Limb (tissue), 2 donors: Measurements from ENCODE around the gene GPR17.

Experiments
- DNase-seq, 2 donors: peaks; one replicate each; pipeline ENCODE4 v3.0.0-alpha.2; 2016; ENCODE audit errors: extremely low spot score in 2 of 2

Gene GPR17, protein sequence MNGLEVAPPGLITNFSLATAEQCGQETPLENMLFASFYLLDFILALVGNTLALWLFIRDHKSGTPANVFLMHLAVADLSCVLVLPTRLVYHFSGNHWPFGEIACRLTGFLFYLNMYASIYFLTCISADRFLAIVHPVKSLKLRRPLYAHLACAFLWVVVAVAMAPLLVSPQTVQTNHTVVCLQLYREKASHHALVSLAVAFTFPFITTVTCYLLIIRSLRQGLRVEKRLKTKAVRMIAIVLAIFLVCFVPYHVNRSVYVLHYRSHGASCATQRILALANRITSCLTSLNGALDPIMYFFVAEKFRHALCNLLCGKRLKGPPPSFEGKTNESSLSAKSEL

DNA sequence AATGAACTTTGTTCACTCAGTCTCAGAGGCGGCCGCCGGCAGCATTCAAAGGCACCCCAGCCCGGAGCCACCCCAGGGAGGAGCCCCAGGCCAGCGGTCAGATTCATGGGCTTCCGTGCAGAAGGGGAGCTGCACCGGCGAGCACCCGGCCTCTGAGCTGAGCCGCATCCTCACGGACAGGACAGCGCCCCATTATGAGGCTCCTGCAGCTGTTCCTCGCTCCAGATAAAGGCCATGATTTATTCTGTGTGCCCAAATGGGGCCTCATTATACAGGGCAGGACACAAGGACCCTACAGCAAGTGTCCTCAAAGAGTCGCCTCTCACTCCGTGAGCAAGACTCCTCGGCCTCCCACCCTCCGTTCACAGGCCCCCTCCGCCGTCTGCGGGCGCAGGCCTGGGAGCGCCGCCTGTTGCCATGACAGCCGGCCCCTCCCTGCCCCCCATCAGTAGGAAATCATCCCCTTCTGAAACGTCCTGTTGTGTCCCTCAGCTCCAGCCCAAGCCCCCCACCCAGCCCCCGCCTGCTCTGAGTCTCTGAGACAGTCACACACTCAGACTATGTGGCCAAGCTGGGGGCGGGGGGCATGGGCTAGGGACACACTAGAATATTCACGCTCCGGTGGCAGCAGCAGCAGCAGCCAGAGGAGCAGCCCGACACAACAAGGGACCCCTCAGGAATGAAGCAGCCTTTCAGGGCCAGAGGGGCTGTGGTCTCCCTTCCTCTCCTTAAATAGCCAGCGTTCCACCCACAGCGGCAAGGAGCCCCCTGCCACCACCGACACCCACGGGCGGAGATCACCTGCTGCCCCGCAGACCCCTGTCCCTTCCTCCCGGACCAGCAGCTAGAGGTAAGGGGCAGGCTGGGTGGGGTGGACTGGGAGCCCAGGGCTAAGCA lies at the start of gene GPR17:
TSS of gene GPR17 (plus strand) at position 759 of the 897 bp plus-strand sequence. CDS start 4,583 bp downstream, outside the sequence.
- DNase-seq, result peak in 1 of 2 donors; percentile 67

DNA sequence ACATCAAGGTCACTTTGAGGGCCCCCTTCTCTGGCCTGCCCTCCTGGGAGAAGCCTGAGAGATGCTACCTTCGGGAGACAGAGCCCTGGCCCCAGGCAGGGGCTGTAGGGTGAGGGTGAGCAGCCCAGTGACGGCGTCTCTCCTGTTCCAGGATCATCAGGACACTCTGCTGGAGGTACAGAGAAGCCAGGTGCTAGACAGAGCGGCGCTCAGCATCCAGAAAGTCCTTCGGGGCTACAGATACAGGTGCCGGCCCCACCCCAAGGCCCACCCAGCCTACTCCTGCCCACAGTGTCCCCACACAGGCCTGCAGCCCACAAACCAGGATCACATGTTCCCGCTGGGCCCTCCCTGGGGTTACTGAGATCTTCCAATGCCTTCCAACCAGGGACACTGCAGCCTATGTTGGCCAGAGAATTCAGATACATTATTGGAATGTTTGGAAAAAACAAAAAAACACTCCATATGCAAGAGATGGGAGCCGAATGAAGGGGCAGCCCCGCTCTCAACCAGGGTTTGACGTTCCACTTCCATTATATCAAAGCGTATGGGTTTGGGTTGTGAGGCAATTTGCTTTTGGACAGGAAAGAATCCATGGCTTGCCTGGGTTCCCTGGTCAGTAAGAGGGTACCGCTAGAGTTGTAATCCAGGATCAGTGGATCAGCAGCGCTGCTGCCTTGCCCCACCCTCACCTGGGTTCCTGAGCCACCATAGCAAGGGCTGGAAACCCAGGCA lies 49.5 kb upstream of the GPR17 start:
- DNase-seq, result no peak

DNA sequence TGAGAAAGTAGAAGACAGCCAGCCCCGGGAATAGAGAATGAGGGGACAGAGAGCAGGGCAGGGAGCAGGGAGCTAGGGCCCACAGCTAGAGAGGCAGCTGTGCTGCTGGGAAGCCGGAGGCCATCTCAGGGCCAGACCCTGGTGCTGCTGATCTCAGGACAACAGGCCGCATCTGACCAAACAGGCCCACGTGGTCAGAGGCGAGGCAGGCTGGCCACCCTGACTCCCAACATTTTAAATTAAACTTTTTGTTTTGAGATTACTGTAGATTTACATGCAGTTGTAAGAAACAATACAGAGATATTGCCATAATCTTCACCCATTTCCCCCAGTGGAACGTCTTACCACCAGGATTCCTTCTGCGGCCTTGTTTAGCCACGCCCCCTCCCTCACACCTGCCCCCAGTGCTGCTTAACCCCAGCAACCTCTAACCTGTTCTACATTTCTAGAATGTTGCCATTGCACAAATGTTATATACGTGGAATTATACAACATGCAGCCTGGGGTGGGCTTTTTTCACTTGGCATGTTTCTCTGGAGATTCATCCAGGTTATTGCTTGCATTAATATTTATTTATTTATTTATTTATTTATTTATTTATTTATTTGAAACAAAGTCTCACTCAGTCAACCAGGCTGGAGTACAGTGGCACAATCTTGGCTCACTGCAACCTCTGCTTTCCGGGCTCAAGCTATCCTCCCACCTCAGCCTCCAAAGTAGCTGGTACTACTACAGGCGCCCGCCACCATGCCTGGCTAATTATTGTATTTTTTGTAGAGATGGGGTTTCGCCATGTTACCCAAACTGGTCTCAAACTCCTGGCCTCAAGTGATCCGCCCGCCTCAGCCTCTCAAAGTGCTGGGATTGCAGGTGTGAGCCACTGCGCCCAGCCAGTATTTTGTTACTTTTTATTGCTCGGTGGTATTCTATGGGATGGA lies 48.6 kb upstream of the GPR17 start:
- no peak for DNase-seq

DNA sequence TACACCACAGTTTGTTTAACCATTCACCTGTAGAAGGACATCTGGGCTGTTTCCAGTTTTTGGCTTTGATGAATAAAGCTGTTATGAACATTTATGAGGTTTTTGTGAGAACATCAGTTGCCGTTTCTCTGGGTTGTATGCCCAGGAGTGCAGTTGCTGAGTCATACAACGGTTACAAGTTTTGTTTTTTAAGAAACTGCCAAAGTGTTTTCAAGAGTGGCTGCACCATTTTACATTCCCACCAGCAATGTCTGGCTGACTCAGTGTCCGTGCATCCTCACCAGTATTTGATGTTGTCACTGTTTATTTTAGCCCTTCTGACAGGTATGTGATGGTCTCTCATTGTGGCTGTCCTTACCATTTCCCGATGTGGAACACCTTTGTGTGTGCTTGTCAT lies 48.0 kb upstream of the GPR17 start:
- DNase-seq, result no peak

DNA sequence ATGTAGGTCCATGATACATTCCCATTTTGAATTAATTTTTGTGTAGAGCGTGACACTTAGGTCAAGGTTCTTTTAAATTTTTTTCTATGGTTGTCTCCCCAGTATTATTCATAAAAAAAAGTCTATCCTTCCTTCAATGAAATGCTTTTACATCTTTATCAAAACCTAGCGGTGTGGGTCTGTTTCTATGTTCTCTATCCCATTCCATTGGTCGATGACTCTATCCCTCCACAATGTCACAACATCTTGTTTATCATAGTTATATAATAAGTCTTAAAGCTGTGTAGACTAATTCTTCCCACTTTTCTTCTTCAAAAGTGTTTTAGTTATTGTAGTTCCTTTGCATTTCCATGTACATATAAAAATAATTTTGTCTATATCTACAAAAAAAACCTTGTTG lies 47.2 kb upstream of the GPR17 start:
- DNase-seq, result no peak

DNA sequence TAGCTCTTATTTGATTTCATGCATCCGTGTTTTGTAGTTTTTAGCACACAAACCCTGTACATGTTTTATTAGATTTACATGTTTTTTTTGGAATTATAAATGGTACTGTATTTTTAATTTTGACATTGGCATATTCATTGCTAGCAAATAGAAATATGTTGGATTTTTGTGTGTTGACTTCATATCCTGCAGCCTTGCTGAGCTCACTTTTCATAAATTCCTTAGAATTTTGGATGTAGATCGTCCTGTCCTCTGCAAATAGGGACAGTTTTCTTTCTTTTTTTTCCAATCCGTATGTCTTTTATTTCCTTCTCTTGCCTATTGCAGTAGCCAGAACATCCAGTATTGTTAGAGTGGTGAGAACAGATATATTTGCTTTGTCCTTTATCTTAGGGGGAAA lies 46.7 kb upstream of the GPR17 start:
- DNase-seq, result no peak

DNA sequence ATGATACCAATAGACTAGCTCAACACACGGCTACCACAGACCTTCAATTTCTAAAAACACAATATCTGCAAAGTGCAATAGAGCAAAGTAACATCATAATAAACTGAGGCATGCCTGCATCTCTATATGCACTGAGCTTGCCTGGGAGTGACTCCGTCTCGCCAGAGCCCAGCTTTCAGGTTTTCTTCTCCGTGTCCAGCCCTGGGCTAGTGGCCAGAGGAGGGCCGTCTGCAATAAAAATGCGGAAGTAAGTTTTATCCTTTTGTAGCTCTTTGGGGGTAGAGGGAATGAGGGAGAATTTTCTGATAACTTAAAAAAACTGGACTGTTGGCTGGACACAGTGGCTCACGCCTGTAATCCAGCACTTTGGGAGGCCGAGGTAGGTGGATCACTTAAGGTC lies 41.0 kb upstream of the GPR17 start:
- peak in 1 of 2 donors; percentile 2 for DNase-seq

DNA sequence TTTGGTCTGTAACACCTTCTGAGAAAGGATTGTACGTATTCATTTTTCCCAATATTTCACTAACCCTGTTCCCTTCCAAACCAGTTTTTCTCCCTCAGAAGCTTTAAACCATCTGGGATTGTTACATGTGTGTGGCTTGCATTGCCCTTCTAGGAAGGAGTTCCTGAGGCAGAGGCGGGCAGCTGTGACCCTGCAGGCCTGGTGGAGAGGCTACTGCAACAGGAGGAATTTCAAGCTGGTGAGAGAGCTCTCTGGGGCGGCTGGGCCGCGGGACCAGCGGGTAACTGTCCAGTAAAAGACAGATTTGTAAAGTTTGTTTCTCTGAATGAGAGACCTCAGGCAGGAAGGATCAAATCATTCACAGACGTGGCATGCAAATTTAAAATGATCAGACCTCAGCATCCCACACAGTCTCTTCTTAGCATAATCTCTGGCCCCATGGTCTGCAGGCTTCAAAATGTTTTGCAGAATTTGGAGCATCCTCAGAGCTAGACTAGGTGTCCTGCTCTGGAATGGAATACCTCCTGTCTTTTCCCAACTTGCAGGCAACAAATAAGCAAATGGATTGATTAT lies 40.2 kb upstream of the GPR17 start:
- DNase-seq, result peak in 1 of 2 donors; percentile 11

DNA sequence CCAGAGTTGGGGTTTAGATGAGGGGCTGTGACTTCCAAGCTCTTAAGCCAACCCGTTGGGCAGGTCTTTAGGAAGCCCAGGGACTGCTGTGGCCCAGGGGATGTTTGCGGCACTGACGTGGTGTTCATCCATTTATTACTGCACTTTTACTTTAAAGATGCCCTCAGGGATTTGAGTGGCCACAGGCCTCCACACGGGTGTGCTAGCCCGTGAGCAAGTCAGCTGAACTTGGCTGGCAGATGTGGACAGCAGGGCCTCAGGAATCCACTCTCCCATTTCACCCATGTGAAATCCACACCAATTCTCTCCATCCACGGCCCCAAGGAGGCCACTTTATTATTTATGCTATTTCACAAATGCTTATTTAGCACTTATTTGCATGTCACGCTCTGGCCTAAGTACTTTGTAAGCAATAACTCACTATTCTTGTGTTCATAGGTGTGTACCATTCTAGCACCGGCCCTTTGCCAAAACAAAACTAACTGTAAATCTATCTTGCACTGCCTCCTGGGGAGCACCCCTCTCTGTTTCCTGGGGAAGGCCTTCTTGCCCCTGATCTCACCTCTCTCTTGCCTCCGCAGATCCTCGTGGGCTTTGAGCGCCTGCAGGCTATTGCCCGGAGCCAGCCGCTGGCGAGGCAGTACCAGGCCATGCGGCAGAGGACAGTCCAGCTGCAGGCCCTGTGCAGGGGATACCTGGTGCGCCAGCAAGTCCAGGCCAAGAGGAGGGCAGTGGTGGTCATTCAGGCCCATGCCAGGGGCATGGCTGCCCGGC lies 39.1 kb upstream of the GPR17 start:
- peak in 1 of 2 donors; percentile 6 for DNase-seq

DNA sequence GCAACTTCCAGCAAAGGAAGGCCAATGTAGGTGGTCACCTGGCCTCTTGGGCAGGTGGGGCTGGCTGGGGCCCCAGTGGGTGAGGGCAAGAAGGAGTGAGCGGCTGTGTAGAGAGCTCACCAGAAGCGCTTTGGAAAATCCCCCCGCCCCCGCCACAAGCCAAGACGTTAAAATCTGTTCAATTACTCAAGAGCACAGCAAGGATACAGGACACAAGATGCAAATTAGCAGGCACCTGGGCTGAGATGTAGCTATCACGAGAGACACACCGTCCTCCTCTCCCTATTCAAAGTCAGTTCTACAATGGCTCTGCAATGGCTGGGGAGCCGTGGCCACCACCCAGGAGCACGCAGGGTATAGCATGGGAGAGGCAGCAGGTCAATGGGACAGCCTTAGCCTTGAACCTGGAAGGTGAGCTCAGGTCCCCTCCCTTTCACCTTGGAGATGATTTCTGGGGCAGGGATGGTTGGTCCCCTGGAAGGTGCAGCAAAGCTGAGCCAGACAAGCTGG lies 38.5 kb upstream of the GPR17 start:
- peak in 1 of 2 donors; percentile 13 for DNase-seq

DNA sequence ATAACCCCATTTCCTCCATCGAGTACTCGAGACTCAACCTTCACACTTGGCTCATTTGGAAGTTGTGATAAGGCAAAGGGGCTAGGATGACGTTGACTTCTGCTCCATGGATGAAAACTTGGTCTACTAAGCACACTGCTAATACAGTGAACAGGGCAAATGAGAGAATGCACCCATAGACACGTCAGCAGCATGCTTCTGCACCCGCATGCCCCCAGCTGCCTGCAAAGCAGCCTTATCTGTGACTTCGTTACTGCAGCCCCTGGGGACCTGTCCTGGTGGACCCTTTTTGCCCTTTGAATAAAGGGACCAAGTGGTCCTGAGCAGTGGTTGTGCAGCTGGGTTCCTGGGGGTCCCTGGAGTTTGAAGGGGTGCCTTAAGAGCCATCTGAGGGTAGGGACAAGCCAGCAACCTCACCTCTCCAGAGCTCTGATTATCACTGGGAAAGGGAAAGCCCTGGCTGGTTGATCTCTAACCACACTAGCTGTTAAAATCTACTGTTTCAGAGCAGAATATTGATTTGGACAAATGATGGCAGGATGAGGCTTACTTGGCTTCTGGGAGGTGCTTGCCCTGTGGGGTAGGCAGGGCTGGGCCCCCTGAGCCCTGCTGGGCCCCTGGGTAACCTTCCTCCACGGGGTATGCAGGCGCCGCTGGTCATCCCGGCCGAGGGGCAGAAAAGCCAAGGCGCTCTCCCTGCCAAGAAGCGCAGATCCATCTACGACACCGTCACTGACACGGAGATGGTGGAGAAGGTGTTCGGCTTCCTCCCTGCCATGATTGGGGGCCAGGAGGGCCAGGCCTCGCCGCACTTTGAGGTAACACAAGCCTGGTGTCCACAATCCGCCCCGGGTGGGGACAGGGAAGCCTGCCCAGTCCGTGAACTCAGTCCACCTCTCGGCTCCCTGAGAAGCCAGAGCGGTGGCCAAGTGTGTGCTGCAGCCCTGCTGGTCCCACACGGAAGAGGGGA lies 37.6 kb upstream of the GPR17 start:
- peak in 1 of 2 donors; percentile 12 for DNase-seq

DNA sequence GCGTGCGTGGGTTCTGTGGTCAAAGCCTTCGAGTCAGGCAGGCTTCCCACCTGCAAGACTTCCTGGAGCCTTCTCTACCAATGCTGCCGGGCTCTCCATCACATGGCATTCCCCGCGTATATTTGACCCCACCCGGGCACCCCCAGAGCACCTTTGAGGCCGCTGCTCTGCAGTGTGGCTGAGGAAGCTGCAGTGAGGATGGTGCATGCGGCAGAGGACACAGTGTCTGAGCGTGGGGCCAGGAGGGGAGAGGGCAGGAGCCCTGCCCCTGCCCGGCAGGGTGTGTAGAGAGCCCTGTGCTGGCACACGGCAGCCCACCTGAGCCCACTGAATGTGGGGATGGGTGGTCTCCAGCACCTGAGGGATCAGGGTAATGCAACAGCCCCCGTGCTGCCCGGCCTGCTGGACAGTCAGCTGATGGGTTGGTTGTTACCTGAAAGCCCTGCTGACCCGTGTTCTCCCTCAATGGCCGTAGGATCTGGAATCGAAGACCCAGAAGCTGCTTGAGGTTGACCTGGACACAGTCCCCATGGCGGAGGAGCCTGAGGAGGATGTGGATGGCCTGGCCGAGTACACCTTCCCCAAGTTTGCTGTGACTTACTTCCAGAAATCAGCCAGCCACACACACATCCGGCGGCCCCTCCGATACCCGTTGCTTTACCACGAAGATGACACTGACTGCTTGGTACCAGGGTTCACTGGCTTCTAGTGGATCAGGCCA lies 36.8 kb upstream of the GPR17 start:
- peak in 1 of 2 donors; percentile 12 for DNase-seq

DNA sequence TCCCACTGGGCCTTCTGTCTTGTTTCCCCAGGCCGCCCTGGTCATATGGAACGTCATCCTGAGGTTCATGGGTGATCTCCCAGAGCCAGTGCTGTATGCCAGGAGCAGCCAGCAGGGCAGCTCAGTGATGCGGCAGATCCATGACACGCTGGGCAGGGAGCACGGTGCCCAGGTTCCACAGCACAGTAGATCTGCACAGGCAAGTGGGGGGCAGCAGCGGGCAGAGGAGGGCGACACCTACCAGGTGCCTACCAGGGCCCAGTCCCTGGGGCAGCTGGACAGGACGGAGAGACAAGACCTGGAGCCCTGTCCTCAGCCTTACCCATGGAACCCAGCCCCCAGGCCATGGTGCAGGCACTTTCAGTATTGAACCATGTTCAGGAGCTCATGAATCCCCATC lies 36.1 kb upstream of the GPR17 start:
- DNase-seq, result peak in 1 of 2 donors; percentile 12

DNA sequence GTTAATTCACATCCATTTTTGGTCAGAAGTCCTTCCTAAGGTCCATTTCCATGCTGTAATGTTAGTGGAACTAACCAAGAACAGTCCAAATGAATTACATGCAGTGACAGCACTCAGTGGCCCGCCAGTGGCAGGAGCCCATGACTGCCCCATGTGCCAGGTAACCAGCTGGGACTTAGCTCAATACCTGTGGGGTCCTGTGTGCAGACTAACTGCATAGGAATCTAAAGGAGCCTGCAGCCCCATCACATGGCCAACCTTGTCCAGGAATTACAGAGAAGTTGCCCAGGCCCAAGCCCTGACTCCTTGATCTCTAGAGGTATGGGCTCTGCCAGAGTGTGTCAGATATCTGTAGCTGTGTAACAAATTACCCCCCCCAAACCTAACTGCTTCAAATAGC lies 35.4 kb upstream of the GPR17 start:
- no peak for DNase-seq

DNA sequence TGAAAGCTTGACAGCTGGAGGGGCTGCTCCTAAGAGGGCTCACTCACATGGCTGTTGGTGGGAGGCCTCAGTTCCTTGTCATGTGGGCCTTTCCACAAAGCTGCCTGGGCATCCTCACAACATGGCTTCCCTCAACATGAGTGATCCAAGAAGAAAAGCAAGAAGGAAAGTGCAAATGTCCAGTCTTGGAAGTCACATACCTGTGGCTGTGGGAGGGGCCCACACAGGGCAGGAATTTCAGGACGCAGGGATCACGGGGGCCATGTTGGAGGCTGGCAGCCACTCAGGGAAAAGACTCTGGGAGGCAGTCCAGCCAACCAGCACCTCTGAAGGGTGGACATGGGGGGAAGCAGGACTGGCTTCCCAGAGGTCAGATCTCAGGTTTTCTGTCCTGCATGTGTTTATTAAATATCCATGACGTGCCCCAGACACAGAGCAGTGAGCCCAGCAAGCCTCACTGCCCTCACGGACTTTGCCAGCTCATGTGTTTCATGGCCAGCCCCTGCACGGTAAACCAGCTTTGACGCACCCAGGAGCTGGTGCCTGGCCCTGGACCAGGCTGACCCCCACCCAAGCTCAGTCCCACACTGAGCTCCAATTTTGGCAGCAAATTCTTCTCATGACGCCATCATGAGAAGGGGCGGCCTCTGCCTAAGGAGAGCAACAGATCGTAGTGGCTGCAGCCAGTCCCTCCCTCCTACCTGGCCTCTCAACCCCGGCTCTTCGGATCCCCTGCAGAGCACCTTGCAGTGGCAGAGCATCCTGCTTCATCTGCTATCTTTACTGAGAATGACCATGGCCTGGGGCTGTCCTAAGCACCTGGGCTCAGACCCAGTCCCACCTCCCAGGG lies 34.7 kb upstream of the GPR17 start:
- DNase-seq, result peak in 1 of 2 donors; percentile 9

DNA sequence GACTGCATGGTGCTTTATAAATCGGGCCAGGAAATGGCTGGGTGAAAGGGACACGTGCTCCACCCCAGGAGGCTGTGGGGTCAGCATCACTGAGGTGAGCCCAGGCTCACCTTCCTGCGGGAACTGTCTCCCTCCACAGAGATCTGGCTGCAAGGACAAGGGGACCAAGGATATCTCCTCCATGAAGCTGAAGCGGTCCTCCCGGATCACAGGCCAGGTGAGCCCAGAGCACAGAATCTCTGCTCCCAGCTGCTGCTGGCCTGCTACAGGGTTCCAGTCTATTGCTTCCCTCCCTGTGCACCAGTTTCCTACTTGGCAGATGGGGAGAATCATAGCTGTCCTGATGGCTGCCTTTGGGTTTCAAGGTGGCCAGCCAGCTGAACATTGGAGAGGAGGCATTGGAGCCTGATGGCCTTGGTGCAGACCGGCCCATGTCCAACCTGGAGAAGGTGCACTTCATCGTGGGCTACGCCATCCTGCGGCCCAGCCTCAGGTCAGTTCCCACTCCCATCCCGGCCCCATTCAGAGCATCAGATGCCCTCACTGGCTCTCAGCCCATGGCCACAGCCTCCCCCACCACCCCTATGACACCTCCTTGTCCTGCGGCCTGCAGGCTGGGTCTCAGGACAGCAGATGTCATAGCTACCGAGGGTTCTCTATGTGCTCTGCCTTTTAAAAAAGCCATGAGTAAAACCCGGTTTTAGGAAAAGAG lies 33.7 kb upstream of the GPR17 start:
- DNase-seq, result peak in 1 of 2 donors; percentile 4
